ENCODE results near the gene TMEM205. TPM values are rescaled to one million over a fixed set of nuclear protein-coding genes. Genes with fewer than 3 reads are reported as not detected.
"Not testable (repeated sequence)": the region's sequence is repeated elsewhere in the genome, so short reads cannot be mapped to it uniquely, and the experiment has no call there.

TMEM205 gene
- total RNA-seq, 1 donor from 2014 or later, result 57.2 TPM

DNA sequence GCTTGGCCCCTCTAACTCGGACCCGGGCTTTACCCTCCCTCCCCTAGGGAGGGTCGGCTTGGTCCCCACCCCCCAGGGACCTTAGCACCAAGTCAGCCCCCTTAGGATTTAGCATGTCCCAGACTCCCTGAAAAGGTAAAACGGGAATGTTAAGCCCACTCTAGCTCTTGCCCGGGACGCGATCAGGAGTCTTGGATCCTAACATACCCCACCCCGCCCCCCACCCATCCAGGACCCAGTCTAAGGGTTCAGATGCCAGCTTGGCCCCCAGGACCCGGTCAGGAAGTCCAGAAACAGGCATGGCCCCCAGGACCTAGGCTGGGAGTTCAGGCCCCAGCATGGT lies 37.6 kb upstream of the TMEM205 start:
- Mint-ChIP-seq H3K4me3 (peak overlapping the region; percentile 84), H3K27me3 (ENCODE audit: low read depth) (peaks cover 25% of the 10 kb centered on the region), H3K36me3 (no peaks in the 10 kb centered on the region), H3K9me3 (no peaks in the 10 kb centered on the region), H3K27ac (no peak overlapping the region), H3K4me1 (peaks cover 18% of the 10 kb centered on the region)
- DNase-seq (ENCODE audit: low spot score in 2 of 2, unreplicated experiment in 2 of 2), result no peak
- TF ChIP-seq, protein P1, sequence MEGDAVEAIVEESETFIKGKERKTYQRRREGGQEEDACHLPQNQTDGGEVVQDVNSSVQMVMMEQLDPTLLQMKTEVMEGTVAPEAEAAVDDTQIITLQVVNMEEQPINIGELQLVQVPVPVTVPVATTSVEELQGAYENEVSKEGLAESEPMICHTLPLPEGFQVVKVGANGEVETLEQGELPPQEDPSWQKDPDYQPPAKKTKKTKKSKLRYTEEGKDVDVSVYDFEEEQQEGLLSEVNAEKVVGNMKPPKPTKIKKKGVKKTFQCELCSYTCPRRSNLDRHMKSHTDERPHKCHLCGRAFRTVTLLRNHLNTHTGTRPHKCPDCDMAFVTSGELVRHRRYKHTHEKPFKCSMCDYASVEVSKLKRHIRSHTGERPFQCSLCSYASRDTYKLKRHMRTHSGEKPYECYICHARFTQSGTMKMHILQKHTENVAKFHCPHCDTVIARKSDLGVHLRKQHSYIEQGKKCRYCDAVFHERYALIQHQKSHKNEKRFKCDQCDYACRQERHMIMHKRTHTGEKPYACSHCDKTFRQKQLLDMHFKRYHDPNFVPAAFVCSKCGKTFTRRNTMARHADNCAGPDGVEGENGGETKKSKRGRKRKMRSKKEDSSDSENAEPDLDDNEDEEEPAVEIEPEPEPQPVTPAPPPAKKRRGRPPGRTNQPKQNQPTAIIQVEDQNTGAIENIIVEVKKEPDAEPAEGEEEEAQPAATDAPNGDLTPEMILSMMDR (IDR thresholded peaks at IDR 0.05; ENCODE audit: unreplicated experiment), result no peak

DNA sequence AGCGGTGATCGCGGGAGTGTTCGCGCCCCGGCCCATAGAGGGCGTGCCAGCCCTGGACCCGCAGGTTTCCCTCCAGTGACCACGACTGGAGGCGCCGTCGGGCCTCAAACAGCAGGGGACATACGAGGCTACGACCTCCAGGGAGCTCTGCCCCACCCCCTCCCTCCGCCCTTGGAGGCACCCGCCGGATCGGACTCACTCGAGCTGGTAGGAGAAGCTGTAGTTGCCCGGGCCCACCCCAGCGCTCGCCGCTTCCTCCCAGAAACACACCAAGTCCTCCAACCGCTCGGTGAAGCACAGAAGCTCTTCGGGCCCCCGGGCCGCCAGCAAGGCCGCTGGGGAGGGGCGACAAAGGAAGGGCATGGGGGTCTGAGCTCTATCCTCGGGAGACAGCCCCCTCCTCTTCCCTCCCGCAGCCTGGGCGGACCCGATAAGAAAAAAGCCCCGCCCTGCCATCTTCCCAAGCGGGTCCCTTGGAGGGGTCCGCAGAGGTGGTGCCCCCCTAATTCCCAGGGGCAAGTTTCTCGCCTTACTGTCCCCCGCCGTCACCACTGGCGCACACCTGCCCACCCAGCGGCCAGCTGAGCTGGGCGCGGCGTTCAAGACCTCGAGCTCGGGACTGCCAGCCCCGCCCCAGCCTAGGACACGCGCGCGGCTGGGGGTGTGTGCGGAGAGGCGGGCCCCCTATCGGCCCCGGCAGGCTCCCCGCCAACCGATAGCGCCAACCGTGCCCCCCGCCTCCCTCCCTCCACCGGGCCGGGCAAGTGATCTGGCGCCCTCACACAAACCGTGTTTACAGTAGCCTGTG lies 37.0 kb upstream of the TMEM205 start:
- Mint-ChIP-seq H3K27ac (no peak overlapping the region), H3K4me1 (peaks cover 18% of the 10 kb centered on the region), H3K9me3 (no peaks in the 10 kb centered on the region), H3K4me3 (peak overlapping the region; percentile 84), H3K36me3 (no peaks in the 10 kb centered on the region), H3K27me3 (ENCODE audit: low read depth) (peaks cover 25% of the 10 kb centered on the region)
- no peak for DNase-seq (ENCODE audit: low spot score in 2 of 2, unreplicated experiment in 2 of 2)
- TF ChIP-seq, protein P1 (IDR thresholded peaks at IDR 0.05; ENCODE audit: unreplicated experiment), result peak; percentile 85

DNA sequence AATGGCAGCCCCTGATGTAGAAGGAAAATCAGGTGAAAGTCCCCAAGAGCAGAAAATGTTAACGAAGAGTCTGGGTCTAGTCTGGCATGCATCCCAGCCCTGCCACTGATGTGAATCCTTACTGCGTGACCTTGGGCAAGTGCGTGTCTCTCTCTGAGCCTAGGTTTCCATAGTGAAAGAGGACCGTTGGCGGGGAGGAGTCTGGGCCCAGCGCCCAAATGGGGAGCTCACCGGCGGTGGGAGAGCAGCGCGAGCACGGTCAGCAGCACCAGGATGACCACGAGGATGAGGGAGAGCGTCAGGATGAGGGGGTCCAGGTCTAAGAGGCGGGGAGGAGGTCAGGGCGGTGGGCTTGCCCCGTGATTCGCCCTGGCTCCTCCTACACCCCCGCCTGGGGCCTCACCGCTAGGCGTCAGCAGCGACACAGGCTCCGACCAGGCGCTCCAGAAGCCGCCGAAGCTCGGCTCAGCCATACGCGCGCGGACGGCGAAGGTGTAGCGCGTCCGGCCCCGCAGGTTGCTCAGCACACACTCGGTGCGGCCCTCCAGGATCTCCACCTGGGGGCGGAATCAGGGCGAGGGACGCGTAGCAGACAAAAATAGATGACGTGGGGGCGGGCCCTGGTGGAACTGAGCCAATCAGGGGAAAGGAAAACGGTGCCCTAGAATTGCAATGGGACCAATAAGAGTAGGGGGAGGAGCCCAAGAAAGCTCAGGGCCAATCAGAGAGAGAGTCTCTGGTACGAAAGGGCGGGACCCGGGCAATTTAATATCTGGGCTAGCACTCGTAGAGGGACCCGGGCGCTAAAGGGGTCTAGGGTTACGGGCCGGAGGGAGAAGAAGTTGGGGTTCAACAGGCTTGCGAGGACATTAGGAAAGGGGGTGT lies 34.8 kb upstream of the TMEM205 start:
- Mint-ChIP-seq H3K36me3 (no peaks in the 10 kb centered on the region), H3K27ac (peak overlapping the region; percentile 98), H3K9me3 (no peaks in the 10 kb centered on the region), H3K27me3 (ENCODE audit: low read depth) (peaks cover 25% of the 10 kb centered on the region), H3K4me1 (peaks cover 20% of the 10 kb centered on the region), H3K4me3 (peak overlapping the region; percentile 84)
- TF ChIP-seq, protein P1 (IDR thresholded peaks at IDR 0.05; ENCODE audit: unreplicated experiment), result peak; percentile 57
- DNase-seq (ENCODE audit: low spot score in 2 of 2, unreplicated experiment in 2 of 2), result peak; percentile 90 to 96

DNA sequence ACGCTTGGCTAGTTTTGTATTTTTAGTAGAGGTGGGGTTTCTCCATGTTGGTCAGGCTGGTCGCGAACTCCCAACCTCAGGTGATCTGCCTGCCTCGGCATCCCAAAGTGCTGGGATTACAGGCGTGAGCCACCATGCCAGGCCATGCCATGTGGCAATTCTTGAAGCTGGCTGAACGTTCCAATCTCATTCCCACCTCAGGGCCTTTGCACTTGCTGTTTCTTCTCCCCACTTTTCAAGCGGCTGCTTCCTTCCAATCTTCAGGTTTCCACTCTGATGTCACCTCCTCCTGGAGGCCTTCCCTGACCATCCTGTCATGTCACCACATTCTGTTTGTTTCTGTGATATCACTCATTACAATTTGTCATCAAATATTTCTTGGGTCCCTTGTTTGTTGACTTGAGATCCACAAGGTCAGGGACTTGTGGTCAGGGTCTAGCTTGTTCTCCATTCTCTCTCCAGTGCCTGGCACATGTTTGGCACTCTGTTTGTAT lies 33.8 kb upstream of the TMEM205 start:
- Mint-ChIP-seq H3K4me1 (peaks cover 20% of the 10 kb centered on the region), H3K27me3 (ENCODE audit: low read depth) (peaks cover 25% of the 10 kb centered on the region), H3K4me3 (peak overlapping the region; percentile 84), H3K27ac (no peak overlapping the region), H3K9me3 (no peaks in the 10 kb centered on the region), H3K36me3 (no peaks in the 10 kb centered on the region)
- DNase-seq (ENCODE audit: low spot score in 2 of 2, unreplicated experiment in 2 of 2), result no peak
- TF ChIP-seq, protein P1 (IDR thresholded peaks at IDR 0.05; ENCODE audit: unreplicated experiment), result no peak

DNA sequence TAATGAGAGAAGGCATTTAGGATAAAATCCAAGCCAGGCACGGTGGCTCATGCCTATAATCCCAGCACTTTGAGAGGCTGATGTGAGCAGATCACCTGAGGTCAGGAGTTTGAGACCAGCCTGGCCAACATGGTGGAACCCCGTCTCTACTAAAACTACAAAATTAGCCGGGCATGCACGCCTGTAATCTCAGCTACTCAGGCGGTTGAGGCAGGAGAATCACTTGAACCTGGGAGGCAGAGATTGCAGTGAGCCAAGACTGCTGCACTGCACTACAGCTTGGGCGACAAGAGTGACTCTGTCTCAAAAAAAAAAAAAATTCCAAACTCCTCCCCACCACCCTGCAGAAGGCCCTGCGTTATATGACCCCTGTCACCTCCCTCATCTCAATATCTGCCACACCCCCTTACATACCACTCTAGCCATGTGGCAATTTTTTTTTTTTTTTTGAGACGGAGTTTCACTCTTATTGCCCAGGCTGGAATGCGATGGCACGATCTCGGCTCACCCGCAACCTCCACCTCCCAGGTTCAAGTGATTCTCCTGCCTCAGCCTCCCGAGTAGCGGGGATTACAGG lies 33.3 kb upstream of the TMEM205 start:
- peaks cover 24% of the 10 kb centered on the region for H3K27me3 Mint-ChIP-seq (ENCODE audit: low read depth)
- DNase-seq (ENCODE audit: low spot score in 2 of 2, unreplicated experiment in 2 of 2); H3K4me3 Mint-ChIP-seq; H3K9me3 Mint-ChIP-seq; H3K36me3 Mint-ChIP-seq; H3K27ac Mint-ChIP-seq: not testable (repeated sequence)
- peaks cover 20% of the 10 kb centered on the region for H3K4me1 Mint-ChIP-seq

Measured in mesothelial cell of epicardium (in vitro differentiated cells).